Peyer's patch (tissue), 4 donors: Measurements from ENCODE around the gene PCDH12.

Experiments
- CTCF ChIP-seq, 6 experiments: fragments of 450-650 bp in 4 of 6; fragments of 200-600 bp in 2 of 6; sonication (generic) in 1 of 6; IDR thresholded peaks; one replicate each; pipeline ENCODE4 v1.5.1; 2017 to 2019; ENCODE audit warnings: antibody characterized with exemption in 6 of 6, mild to moderate bottlenecking in 3 of 6, moderate library complexity in 1 of 6
- POLR2A ChIP-seq, 2 donors: fragments of 450-650 bp; IDR thresholded peaks; one replicate each; pipeline ENCODE4 v1.5.1; 2017; ENCODE audit warnings: antibody characterized with exemption in 2 of 2, mild to moderate bottlenecking in 2 of 2, moderate library complexity in 2 of 2

- no peak for TF ChIP-seq CTCF (IDR thresholded peaks at IDR 0.05)
- no peak for TF ChIP-seq POLR2A (IDR thresholded peaks at IDR 0.05)
Measured at GRCh38 chr5:141995656-141996055, 37.7 kb upstream of the PCDH12 start.
